Neural cell (in vitro differentiated cells): Measurements from ENCODE around the gene ZNF681. TPM values are rescaled to one million over a fixed set of nuclear protein-coding genes. Genes with fewer than 3 reads are reported as not detected.

Experiments
- H2AFZ ChIP-seq: fragments of 200-600, 300-800 bp; sonication (generic), shearing (Covaris generic); 2 replicates; pipeline ENCODE4 v1.6.0; 2014; ENCODE audit warnings: low read depth, mild to moderate bottlenecking, antibody characterized with exemption, low read length, moderate library complexity
- H3F3A ChIP-seq: fragments of 200-600 bp; shearing (Covaris generic); 2 replicates; pipeline ENCODE4 v1.6.1; 2016; ENCODE audit warnings: mild to moderate bottlenecking, moderate library complexity, mixed read lengths, antibody characterized with exemption, low read length; ENCODE audit not compliant: insufficient read depth, poor library complexity, severe bottlenecking
- H3K27ac ChIP-seq: fragments of 200-600, 300-800 bp; sonication (generic), shearing (Covaris generic); 2 replicates; pipeline ENCODE4 v1.5.1; 2014; ENCODE audit warnings: mild to moderate bottlenecking, low read length, moderate library complexity
- H3K27me3 ChIP-seq: fragments of 300-800, 200-600 bp; sonication (generic), shearing (Covaris generic); 2 replicates; pipeline ENCODE4 v1.6.0; 2014; ENCODE audit warnings: mild to moderate bottlenecking, low read depth, low read length, moderate library complexity; ENCODE audit not compliant: insufficient read depth
- H3K36me3 ChIP-seq: fragments of 300-800, 200-600 bp; sonication (generic), shearing (Covaris generic); 2 replicates; pipeline ENCODE4 v1.5.1; 2014; ENCODE audit warnings: mild to moderate bottlenecking, antibody characterized with exemption, low read length, moderate library complexity; ENCODE audit not compliant: insufficient read depth
- H3K4me2 ChIP-seq: fragments of 300-800, 200-600 bp; sonication (generic), shearing (Covaris generic); 2 replicates; pipeline ENCODE4 v1.6.0; 2014; ENCODE audit warnings: mild to moderate bottlenecking, low read length
- H3K4me3 ChIP-seq: fragments of 300-800, 200-600 bp; sonication (generic), shearing (Covaris generic); 2 replicates; pipeline ENCODE4 v1.5.1; 2014; ENCODE audit warnings: mild to moderate bottlenecking, low read length, moderate library complexity
- H3K79me2 ChIP-seq: fragments of 200-600 bp; shearing (Covaris generic); replicated peaks from 2 replicates; pipeline ENCODE4 v1.6.0; 2014; ENCODE audit warnings: mild to moderate bottlenecking, low read length, moderate library complexity; ENCODE audit not compliant: insufficient read depth
- H3K9ac ChIP-seq: fragments of 300-800, 200-600 bp; sonication (generic), shearing (Covaris generic); 2 replicates; pipeline ENCODE4 v1.6.1; 2016; ENCODE audit warnings: mild to moderate bottlenecking, low read length, mixed read lengths
- H3K9me2 ChIP-seq: fragments of 200-600 bp; shearing (Covaris generic); 2 replicates; pipeline ENCODE4 v1.6.1; 2016; ENCODE audit warnings: mild to moderate bottlenecking, low read length, mixed read lengths; ENCODE audit not compliant: insufficient read depth
- H3K9me3 ChIP-seq: fragments of 200-600, 300-800 bp; sonication (generic), shearing (Covaris generic); 2 replicates; pipeline ENCODE4 v1.6.1; 2016; ENCODE audit warnings: mild to moderate bottlenecking, mixed run types, low read length, moderate library complexity, mixed read lengths
- H4K20me1 ChIP-seq: fragments of 200-600 bp; shearing (Covaris generic); 2 replicates; pipeline ENCODE4 v1.6.1; 2016; ENCODE audit warnings: mild to moderate bottlenecking, mixed run types; ENCODE audit not compliant: insufficient read depth
- EP300 ChIP-seq: fragments of 450-650 bp; conservative IDR thresholded peaks from 2 replicates; pipeline ENCODE4 v1.6.1; 2014; ENCODE audit warnings: antibody characterized with exemption, mild to moderate bottlenecking, moderate library complexity; ENCODE audit not compliant: poor library complexity, severe bottlenecking
- EZH2 ChIP-seq: fragments of 200-600, 300-800 bp; shearing (Covaris generic), sonication (generic); IDR thresholded peaks from 2 replicates; pipeline ENCODE4 v1.6.1; 2014; ENCODE audit warnings: antibody characterized with exemption, low read length, borderline replicate concordance, mild to moderate bottlenecking; ENCODE audit not compliant: insufficient read depth, poor library complexity, severe bottlenecking
- MXI1 ChIP-seq: fragments of 450-650 bp; conservative IDR thresholded peaks from 2 replicates; pipeline ENCODE4 v1.6.1; 2014; ENCODE audit warnings: antibody characterized with exemption, mild to moderate bottlenecking; ENCODE audit not compliant: poor library complexity, severe bottlenecking
- POLR2AphosphoS5 ChIP-seq: IDR thresholded peaks from 2 replicates; pipeline ENCODE4 v1.6.1; 2012
- RAD21 ChIP-seq: fragments of 450-650 bp; conservative IDR thresholded peaks from 2 replicates; pipeline ENCODE4 v1.6.1; 2014; ENCODE audit warnings: antibody characterized with exemption, mild to moderate bottlenecking, moderate library complexity
- SMC3 ChIP-seq: fragments of 450-650 bp; conservative IDR thresholded peaks from 2 replicates; pipeline ENCODE4 v1.6.1; 2014; ENCODE audit warnings: antibody characterized with exemption, mild to moderate bottlenecking, moderate library complexity; ENCODE audit not compliant: poor library complexity
- TAF1 ChIP-seq: IDR thresholded peaks from 2 replicates; pipeline ENCODE4 v1.6.1; 2012; ENCODE audit warnings: low read depth
- polyA plus RNA-seq: library from polyadenylated mRNA; depleted of rRNA; stranded (reverse); fragments of >200 nt; gene quantifications from 2 replicates; pipeline ENCODE4 v1.2.3, GENCODE V29; 2014
- TF ChIP-seq, protein P1 (sequence below): fragments of 450-650 bp; IDR thresholded peaks from 2 replicates; pipeline ENCODE4 v1.5.1; 2014; ENCODE audit warnings: antibody characterized with exemption, mild to moderate bottlenecking, moderate library complexity; ENCODE audit not compliant: poor library complexity, severe bottlenecking
- TF ChIP-seq, protein P2 (sequence below): IDR thresholded peaks from 2 replicates; pipeline ENCODE4 v1.6.1; 2012; ENCODE audit warnings: borderline replicate concordance

The ZNF681 gene
- polyA plus RNA-seq, 1 donor from 2014 or later, result 3.2 TPM

DNA sequence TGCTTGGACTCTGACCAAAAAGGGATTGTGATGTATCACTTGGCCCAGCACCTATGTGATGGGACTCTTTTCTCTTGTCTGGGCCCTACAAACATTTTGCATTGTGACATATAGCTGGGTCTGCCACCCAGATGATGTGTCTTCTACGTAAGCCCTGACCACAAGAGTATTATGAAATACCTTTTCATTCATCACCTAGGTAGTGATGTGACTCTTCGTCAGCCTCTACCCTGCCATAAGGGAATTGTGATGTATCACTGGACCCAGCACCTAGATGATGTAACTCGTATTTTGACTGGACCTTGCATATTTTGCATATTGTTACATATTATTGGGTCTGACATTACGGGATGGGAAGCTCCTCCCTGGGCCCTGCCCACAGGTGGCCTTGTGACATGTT, 29.7 kb upstream of the ZNF681 start:
- H3K79me2 ChIP-seq, result no peaks in the 10 kb centered on the region
- no peaks in the 10 kb centered on the region for H3K36me3 ChIP-seq
- H4K20me1 ChIP-seq, result no peaks in the 10 kb centered on the region

DNA sequence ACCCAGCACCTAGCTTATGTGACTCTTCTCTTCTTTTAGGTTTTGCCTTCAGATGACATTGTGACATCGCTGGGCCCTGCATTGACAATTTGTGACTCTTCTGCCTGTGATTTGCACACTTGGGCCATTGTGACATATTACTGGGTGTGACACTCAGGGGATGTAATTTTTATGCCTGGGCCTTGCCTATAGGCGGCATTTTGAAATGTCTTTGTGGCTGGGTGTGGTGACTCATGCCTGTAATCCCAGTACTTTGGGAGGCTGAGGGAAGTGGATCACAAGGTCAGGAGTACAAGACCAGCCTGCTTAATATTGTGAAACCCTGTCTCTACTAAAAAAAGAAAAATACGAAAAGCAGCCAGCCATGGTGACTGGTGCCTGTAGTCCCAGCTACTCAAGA, 28.4 kb upstream of the ZNF681 start:
- TF ChIP-seq EP300, result no peak
- TF ChIP-seq TAF1, result no peak
- H2AFZ ChIP-seq, result no peak overlapping the region
- no peak overlapping the region for H3K4me2 ChIP-seq
- no peak overlapping the region for H3K27ac ChIP-seq
- H3F3A ChIP-seq, result no peaks in the 10 kb centered on the region
- H3K9me2 ChIP-seq, result no peaks in the 10 kb centered on the region
- no peaks in the 10 kb centered on the region for H3K27me3 ChIP-seq
- no peaks in the 10 kb centered on the region for H3K9me3 ChIP-seq
- no peaks in the 10 kb centered on the region for H4K20me1 ChIP-seq
- H3K36me3 ChIP-seq, result no peaks in the 10 kb centered on the region
- no peaks in the 10 kb centered on the region for H3K79me2 ChIP-seq
- H3K9ac ChIP-seq, result no peak overlapping the region
- H3K4me3 ChIP-seq, result no peak overlapping the region

More for the DNA sequence above, 29.7 kb upstream of the ZNF681 start:
- Histone ChIP-seq H3F3A (no peaks in the 10 kb centered on the region), H3K27ac (no peak overlapping the region), H3K4me3 (no peak overlapping the region), H3K9me3 (no peaks in the 10 kb centered on the region), H2AFZ (no peak overlapping the region), H3K27me3 (no peaks in the 10 kb centered on the region), H3K4me2 (no peak overlapping the region), H3K9me2 (no peaks in the 10 kb centered on the region), H3K9ac (no peak overlapping the region)
- TF ChIP-seq RAD21 (no peak), SMC3 (no peak), TAF1 (no peak), MXI1 (no peak), EP300 (no peak), EZH2 (no peak), POLR2AphosphoS5 (no peak)
- TF ChIP-seq, protein P1, sequence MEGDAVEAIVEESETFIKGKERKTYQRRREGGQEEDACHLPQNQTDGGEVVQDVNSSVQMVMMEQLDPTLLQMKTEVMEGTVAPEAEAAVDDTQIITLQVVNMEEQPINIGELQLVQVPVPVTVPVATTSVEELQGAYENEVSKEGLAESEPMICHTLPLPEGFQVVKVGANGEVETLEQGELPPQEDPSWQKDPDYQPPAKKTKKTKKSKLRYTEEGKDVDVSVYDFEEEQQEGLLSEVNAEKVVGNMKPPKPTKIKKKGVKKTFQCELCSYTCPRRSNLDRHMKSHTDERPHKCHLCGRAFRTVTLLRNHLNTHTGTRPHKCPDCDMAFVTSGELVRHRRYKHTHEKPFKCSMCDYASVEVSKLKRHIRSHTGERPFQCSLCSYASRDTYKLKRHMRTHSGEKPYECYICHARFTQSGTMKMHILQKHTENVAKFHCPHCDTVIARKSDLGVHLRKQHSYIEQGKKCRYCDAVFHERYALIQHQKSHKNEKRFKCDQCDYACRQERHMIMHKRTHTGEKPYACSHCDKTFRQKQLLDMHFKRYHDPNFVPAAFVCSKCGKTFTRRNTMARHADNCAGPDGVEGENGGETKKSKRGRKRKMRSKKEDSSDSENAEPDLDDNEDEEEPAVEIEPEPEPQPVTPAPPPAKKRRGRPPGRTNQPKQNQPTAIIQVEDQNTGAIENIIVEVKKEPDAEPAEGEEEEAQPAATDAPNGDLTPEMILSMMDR, result no peak
- TF ChIP-seq, protein P2, sequence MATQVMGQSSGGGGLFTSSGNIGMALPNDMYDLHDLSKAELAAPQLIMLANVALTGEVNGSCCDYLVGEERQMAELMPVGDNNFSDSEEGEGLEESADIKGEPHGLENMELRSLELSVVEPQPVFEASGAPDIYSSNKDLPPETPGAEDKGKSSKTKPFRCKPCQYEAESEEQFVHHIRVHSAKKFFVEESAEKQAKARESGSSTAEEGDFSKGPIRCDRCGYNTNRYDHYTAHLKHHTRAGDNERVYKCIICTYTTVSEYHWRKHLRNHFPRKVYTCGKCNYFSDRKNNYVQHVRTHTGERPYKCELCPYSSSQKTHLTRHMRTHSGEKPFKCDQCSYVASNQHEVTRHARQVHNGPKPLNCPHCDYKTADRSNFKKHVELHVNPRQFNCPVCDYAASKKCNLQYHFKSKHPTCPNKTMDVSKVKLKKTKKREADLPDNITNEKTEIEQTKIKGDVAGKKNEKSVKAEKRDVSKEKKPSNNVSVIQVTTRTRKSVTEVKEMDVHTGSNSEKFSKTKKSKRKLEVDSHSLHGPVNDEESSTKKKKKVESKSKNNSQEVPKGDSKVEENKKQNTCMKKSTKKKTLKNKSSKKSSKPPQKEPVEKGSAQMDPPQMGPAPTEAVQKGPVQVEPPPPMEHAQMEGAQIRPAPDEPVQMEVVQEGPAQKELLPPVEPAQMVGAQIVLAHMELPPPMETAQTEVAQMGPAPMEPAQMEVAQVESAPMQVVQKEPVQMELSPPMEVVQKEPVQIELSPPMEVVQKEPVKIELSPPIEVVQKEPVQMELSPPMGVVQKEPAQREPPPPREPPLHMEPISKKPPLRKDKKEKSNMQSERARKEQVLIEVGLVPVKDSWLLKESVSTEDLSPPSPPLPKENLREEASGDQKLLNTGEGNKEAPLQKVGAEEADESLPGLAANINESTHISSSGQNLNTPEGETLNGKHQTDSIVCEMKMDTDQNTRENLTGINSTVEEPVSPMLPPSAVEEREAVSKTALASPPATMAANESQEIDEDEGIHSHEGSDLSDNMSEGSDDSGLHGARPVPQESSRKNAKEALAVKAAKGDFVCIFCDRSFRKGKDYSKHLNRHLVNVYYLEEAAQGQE, result no peak

DNA sequence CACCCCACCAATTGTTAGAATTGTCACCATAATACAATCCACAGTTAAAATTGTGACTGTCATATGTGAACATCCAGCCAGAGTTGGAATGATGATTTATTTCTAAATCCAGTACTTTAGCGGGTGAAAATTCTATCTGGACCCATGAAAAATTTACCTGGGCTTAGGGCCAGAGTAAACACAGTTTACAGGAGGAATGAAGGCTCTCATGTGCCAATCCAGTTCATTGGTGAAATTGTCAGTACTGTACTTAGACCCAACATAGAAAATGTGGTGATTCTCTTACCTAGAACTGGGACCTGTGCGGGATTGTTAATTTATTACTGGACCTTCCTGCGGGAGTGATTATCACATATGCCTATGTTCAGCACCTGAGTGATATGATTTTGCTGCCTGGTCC, 27.3 kb upstream of the ZNF681 start:
- H4K20me1 ChIP-seq, result no peaks in the 10 kb centered on the region
- TF ChIP-seq RAD21 (no peak), MXI1 (no peak), SMC3 (no peak), EP300 (no peak), EZH2 (no peak), TAF1 (no peak), POLR2AphosphoS5 (no peak)
- TF ChIP-seq, protein P2, result no peak
- TF ChIP-seq, protein P1, result no peak
- peaks cover 3% of the 10 kb centered on the region for H3K9me3 ChIP-seq
- no peak overlapping the region for H2AFZ ChIP-seq
- H3K27ac ChIP-seq, result no peak overlapping the region
- no peaks in the 10 kb centered on the region for H3K36me3 ChIP-seq
- no peaks in the 10 kb centered on the region for H3F3A ChIP-seq
- H3K4me3 ChIP-seq, result no peak overlapping the region
- H3K9me2 ChIP-seq, result no peaks in the 10 kb centered on the region
- no peaks in the 10 kb centered on the region for H3K79me2 ChIP-seq
- no peak overlapping the region for H3K4me2 ChIP-seq
- no peak overlapping the region for H3K9ac ChIP-seq
- no peaks in the 10 kb centered on the region for H3K27me3 ChIP-seq
